Inflammatory macrophage treated with lipopolysaccharide for 4 hours (primary cell): ENCODE results near the gene OGFOD3.
"Not testable (repeated sequence)": the region's sequence is repeated elsewhere in the genome, so short reads cannot be mapped to it uniquely, and the experiment has no call there.

Experiments used
- DNase-seq: peaks from one replicate; pipeline ENCODE4 v3.0.0-alpha.2; 2020

OGFOD3 gene

GRCh38 chr17:82386255-82386831, 32.0 kb downstream of the OGFOD3 start:
- no peak for DNase-seq

- DNase-seq = no peak
Observed at GRCh38 chr17:82385559-82386254, 32.7 kb downstream of the OGFOD3 start.

- no peak for DNase-seq
Observed at GRCh38 chr17:82384730-82385481, 33.5 kb downstream of the OGFOD3 start.

- no peak for DNase-seq
Observed at GRCh38 chr17:82384051-82384729, 34.2 kb downstream of the OGFOD3 start.

- no peak for DNase-seq
Observed at GRCh38 chr17:82383411-82383810, 35.0 kb downstream of the OGFOD3 start.

GRCh38 chr17:82382933-82383255, 35.5 kb downstream of the OGFOD3 start:
- DNase-seq = no peak

- DNase-seq = not testable (repeated sequence)
Observed at GRCh38 chr17:82382220-82382932, 36.0 kb downstream of the OGFOD3 start.

GRCh38 chr17:82381703-82382009, 36.7 kb downstream of the OGFOD3 start:
- not testable (repeated sequence) for DNase-seq

- DNase-seq = peak; percentile 42
Observed at GRCh38 chr17:82380860-82381702, 37.3 kb downstream of the OGFOD3 start.

- no peak for DNase-seq
Observed at GRCh38 chr17:82378741-82379021, 39.7 kb downstream of the OGFOD3 start.

- no peak for DNase-seq
Observed at GRCh38 chr17:82377924-82378740, 40.3 kb downstream of the OGFOD3 start.

GRCh38 chr17:82377294-82377693, 41.1 kb downstream of the OGFOD3 start:
- DNase-seq = not testable (repeated sequence)

GRCh38 chr17:82376042-82376730, 42.2 kb downstream of the OGFOD3 start:
- DNase-seq = no peak

GRCh38 chr17:82375359-82376041, 42.9 kb downstream of the OGFOD3 start:
- no peak for DNase-seq

GRCh38 chr17:82374626-82375331, 43.6 kb downstream of the OGFOD3 start:
- no peak for DNase-seq

GRCh38 chr17:82373731-82374625, 44.4 kb downstream of the OGFOD3 start:
- DNase-seq = no peak

GRCh38 chr17:82373072-82373452, 45.3 kb downstream of the OGFOD3 start:
- DNase-seq = not testable (repeated sequence)

GRCh38 chr17:82372249-82373071, 45.9 kb downstream of the OGFOD3 start:
- peak; percentile 79 for DNase-seq
